Measurements from ENCODE around the gene HHATL. TPM values are rescaled to one million over a fixed set of nuclear protein-coding genes. Genes with fewer than 3 reads are reported as not detected.
"Not testable (repeated sequence)": the region's sequence is repeated elsewhere in the genome, so short reads cannot be mapped to it uniquely, and the experiment has no call there.

The HHATL gene
- polyA plus RNA-seq, 4 donors: 0.43 to 0.74 (median 0.50) TPM

- DNase-seq (ENCODE audit: low read depth in 4 of 4, low spot score in 2 of 4): no peak
These were observed 32.4 kb upstream of the HHATL start for GRCh38 chr3:42735019-42735418.

GRCh38 chr3:42734263-42734860, 31.8 kb upstream of the HHATL start:
- no peak for DNase-seq (ENCODE audit: low read depth in 4 of 4, low spot score in 2 of 4)

GRCh38 chr3:42733501-42734262, 31.1 kb upstream of the HHATL start:
- no peak for DNase-seq (ENCODE audit: low read depth in 4 of 4, low spot score in 2 of 4)

- DNase-seq (ENCODE audit: low read depth in 4 of 4, low spot score in 2 of 4): no peak
These were observed 30.3 kb upstream of the HHATL start for GRCh38 chr3:42732829-42733459.

- DNase-seq (ENCODE audit: low read depth in 4 of 4, low spot score in 2 of 4): no peak
These were observed 29.7 kb upstream of the HHATL start for GRCh38 chr3:42732196-42732828.

- DNase-seq (ENCODE audit: low read depth in 4 of 4, low spot score in 2 of 4): no peak
These were observed 29.0 kb upstream of the HHATL start for GRCh38 chr3:42731476-42732195.

- DNase-seq (ENCODE audit: low read depth in 4 of 4, low spot score in 2 of 4): no peak
These were observed 28.3 kb upstream of the HHATL start for GRCh38 chr3:42730706-42731420.

GRCh38 chr3:42730294-42730693, 27.7 kb upstream of the HHATL start:
- DNase-seq (ENCODE audit: low read depth in 4 of 4, low spot score in 2 of 4): no peak

GRCh38 chr3:42729404-42730145, 27.0 kb upstream of the HHATL start:
- no peak for DNase-seq (ENCODE audit: low read depth in 4 of 4, low spot score in 2 of 4)

- no peak for DNase-seq (ENCODE audit: low read depth in 4 of 4, low spot score in 2 of 4)
These were observed 26.2 kb upstream of the HHATL start for GRCh38 chr3:42728668-42729364.

GRCh38 chr3:42728056-42728455, 25.5 kb upstream of the HHATL start:
- no peak for DNase-seq (ENCODE audit: low read depth in 4 of 4, low spot score in 2 of 4)

- DNase-seq (ENCODE audit: low read depth in 4 of 4, low spot score in 2 of 4): no peak
These were observed 22.9 kb upstream of the HHATL start for GRCh38 chr3:42725454-42725853.

- no peak for DNase-seq (ENCODE audit: low read depth in 4 of 4, low spot score in 2 of 4)
These were observed 20.6 kb upstream of the HHATL start for GRCh38 chr3:42723219-42723618.

GRCh38 chr3:42722442-42722841, 19.8 kb upstream of the HHATL start:
- not testable (repeated sequence) for DNase-seq (ENCODE audit: low read depth in 4 of 4, low spot score in 2 of 4)

- no peak for DNase-seq (ENCODE audit: low read depth in 4 of 4, low spot score in 2 of 4)
These were observed 19.1 kb upstream of the HHATL start for GRCh38 chr3:42721690-42722089.

GRCh38 chr3:42720126-42720525, 17.5 kb upstream of the HHATL start:
- DNase-seq (ENCODE audit: low read depth in 4 of 4, low spot score in 2 of 4): no peak

- DNase-seq (ENCODE audit: low read depth in 4 of 4, low spot score in 2 of 4): no peak
These were observed 16.4 kb upstream of the HHATL start for GRCh38 chr3:42719002-42719401.

GRCh38 chr3:42718338-42718737, 15.7 kb upstream of the HHATL start:
- DNase-seq (ENCODE audit: low read depth in 4 of 4, low spot score in 2 of 4): no peak

GRCh38 chr3:42717306-42717705, 14.7 kb upstream of the HHATL start:
- DNase-seq (ENCODE audit: low read depth in 4 of 4, low spot score in 2 of 4): no peak
